Endometrial microvascular endothelial cells (primary cell): ENCODE results near the gene ATP5MG. TPM values are rescaled to one million over a fixed set of nuclear protein-coding genes. Genes with fewer than 3 reads are reported as not detected.

Source experiments
- in situ Hi-C: cut with HindIII; loops from 2 replicates; pipeline ENCODE4 v1.10.0; 2017; ENCODE audit warnings: low sequenced_read_pairs, low pct_unique_long_range_greater_than_20kb; ENCODE audit errors: inconsistent ontology term
- total RNA-seq: library from RNA; depleted of rRNA; stranded (reverse); fragments of >200 nt; gene quantifications from one replicate; pipeline ENCODE4 v1.2.3, GENCODE V29; 2015; ENCODE audit errors: inconsistent ontology term

Gene ATP5MG
- 66.7 TPM for total RNA-seq

- in situ Hi-C loops = no loop called here
These were observed at the start of gene ATP5MG for GRCh38 chr11:118401151-118401879. ATP5MG (plus strand) TSS chr11:118401606; CDS start chr11:118401666, 60 bp downstream.

DNA sequence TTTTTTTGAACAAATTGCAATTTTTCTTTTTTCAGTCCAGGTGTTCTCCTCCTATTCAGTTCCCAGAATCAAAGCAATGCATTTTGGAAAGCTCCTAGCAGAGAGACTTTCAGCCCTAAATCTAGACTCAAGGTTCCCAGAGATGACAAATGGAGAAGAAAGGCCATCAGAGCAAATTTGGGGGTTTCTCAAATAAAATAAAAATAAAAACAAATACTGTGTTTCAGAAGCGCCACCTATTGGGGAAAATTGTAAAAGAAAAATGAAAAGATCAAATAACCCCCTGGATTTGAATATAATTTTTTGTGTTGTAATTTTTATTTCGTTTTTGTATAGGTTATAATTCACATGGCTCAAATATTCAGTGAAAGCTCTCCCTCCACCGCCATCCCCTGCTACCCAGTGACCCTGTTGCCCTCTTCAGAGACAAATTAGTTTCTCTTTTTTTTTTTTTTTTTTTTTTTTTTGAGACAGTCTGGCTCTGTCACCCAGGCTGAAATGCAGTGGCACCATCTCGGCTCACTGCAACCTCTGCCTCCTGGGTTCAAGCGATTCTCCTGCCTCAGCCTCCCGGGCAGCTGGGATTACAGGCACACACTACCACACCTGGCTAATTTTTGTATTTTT lies 48.2 kb upstream of the ATP5MG start:
- in situ Hi-C loops = no loop called here

GRCh38 chr11:118358071-118358470 lies 43.3 kb upstream of the ATP5MG start:
- in situ Hi-C loops = no loop called here

- in situ Hi-C loops = no loop called here
These were observed 42.0 kb upstream of the ATP5MG start, which contains the start of gene UBE4A for GRCh38 chr11:118359295-118359958. UBE4A (plus strand) TSS chr11:118359600; CDS start chr11:118365081, 5,481 bp downstream.

GRCh38 chr11:118364956-118365615 lies 36.3 kb upstream of the ATP5MG start:
- in situ Hi-C loops = no loop called here

DNA sequence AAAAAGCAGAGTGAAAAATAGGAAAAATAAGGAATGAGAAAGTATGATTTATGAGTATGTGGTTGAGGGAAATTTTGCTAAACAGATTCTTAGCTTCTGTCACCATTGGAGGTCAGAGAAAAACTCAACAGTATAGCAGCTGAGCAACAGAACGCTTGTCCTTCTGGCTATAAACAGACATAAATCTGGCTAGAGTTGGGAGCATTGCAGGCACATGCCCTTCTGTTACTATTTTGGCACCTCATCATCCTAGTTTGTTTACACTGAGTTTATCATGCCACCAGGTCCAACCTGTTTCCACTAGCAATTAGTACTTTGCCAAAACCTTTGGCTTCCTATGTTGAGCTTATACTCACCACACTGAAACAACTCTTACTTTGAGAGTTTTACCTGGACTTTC lies 35.1 kb upstream of the ATP5MG start:
- in situ Hi-C loops = no loop called here

GRCh38 chr11:118370774-118371173 lies 30.6 kb upstream of the ATP5MG start:
- in situ Hi-C loops = no loop called here

- in situ Hi-C loops = no loop called here
These were observed 28.1 kb upstream of the ATP5MG start for GRCh38 chr11:118373263-118373662.

GRCh38 chr11:118373871-118374270 lies 27.5 kb upstream of the ATP5MG start:
- in situ Hi-C loops = no loop called here

DNA sequence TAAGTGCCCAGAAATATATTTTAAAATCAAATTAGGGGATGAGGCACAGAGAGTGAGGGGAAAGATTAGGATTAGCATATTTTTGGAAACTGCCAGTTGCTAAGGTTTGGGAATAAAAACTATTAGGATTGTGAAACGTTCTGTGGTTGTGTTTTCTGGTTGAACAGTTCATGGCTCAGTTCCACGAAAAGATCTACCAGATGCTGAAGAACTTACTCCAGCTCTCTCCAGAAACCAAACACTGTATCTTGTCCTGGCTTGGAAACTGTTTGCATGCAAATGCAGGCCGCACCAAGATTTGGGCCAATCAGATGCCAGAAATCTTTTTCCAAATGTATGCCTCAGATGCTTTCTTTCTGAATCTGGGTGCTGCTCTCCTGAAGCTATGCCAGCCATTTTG lies 26.7 kb upstream of the ATP5MG start:
- in situ Hi-C loops = no loop called here

GRCh38 chr11:118375978-118376377 lies 25.4 kb upstream of the ATP5MG start:
- in situ Hi-C loops = no loop called here

GRCh38 chr11:118379497-118379896 lies 21.9 kb upstream of the ATP5MG start:
- in situ Hi-C loops = no loop called here

GRCh38 chr11:118380571-118380970 lies 20.8 kb upstream of the ATP5MG start:
- in situ Hi-C loops = no loop called here

DNA sequence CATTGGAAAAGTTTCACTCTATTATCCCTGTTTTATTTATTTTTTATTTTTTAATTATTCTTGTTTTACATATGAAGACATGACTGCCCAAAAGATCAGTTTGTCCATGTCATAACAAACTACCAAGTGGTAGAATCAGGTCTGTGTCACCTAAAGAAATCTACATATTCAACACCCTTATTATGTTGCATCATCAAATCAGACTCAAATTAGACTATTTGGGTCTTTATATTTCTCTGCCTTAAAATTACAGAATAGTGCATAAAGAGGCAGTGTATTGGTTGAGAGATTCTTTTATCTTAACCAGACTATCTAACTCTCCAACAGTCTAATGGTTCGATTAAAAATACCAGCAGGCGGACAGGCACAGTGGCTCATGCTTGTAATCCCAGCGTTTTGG lies 18.5 kb upstream of the ATP5MG start:
- in situ Hi-C loops = no loop called here

GRCh38 chr11:118383657-118384056 lies 17.7 kb upstream of the ATP5MG start:
- in situ Hi-C loops = no loop called here

DNA sequence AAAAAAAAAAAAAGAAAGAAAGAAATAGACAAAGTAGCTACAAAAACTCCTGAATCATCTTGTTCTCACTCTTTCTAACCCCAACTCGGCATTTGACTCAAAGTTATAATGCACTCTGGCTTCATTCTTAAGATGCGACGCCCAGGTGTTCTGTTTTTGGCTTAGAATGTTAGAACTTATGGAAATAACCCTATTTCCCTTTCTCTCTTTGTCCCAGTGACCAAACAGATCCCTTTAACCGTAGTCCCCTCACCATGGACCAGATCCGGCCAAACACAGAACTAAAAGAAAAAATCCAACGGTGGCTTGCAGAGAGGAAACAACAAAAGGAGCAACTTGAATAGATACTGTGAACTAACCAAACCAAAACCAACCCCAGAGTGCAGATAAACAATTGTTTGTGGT lies 5.3 kb upstream of the ATP5MG start:
- in situ Hi-C loops = no loop called here

DNA sequence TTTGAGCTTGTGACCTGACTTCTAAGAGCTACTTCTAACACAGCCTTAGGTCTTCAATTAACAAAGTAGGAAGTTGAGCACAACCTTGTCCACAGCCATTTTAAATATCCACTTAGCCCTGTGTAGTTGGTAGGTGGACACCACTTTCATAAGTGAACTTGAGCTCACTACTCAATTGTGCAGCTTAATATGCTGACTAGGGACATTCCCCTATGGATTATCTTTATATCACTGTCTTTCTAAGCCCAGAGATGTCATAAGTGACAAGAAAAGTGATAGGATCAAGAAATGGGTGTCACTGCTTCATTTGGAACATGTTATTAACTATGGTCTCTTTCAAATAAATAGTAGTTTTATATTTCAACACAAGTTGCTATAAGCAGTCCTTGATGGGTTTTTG lies 4.0 kb upstream of the ATP5MG start:
- in situ Hi-C loops = no loop called here

DNA sequence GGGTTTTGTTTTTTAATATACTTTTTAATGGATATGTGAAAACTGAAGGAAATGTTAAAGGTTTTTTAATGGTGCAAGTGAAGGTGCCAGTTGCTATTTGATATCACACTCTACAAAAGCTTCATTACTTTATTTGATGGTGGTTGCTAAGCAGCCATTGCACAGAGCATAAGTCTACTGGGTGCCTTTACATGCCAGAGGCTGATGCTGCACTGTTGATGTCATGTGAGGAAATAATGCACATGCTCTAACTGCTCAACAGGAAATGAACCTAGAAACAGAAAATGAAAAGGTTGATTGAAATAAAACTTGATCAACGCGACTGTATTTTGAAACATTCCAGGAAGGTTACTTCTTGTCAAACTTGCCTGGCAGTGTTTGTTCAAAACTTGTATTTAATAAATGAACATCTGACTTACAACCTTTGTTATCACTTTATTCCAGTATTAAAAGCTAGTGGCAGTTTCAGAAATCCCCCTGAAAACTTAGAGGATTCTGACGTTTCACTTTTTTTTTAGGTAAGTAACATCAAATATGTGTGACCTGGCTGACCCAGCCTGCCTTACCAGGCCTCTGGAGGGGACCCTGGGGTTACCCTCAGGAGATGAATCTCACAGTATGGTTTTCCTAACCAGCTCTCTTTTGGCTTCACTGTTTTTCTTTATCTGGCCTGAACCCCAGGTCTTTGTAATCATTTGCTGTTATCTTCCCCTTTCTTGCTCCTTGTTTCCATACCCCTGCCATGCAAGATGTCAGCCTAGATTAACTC lies 2.4 kb upstream of the ATP5MG start:
- in situ Hi-C loops = no loop called here
